Calu3 (cell line): ENCODE results near the gene JAKMIP2. TPM values are rescaled to one million over a fixed set of nuclear protein-coding genes. Genes with fewer than 3 reads are reported as not detected.
"Not testable (repeated sequence)": the region's sequence is repeated elsewhere in the genome, so short reads cannot be mapped to it uniquely, and the experiment has no call there.

Source experiments
- BruUV-seq: library from RNA; stranded (reverse); fragments of 400-500 nt; replicated peaks from 2 replicates; lab custom pipeline; 2021; lab: Mats Ljungman, UMichigan
- CTCF ChIA-PET: fragments of 300-600 bp; sonication (Branson Sonifier 250); formaldehyde crosslinking; loops from one replicate; lab custom pipeline; 2022; ENCODE audit warnings: antibody characterized with exemption; lab: Charles Lee
- DNase-seq: peaks from one replicate; pipeline ENCODE4 v3.0.0; 2022
- H3K27ac Mint-ChIP-seq: one replicate; pipeline ENCODE4 v1.8.0; 2022; ENCODE audit warnings: mixed read lengths; ENCODE audit not compliant: unreplicated experiment
- H3K27me3 Mint-ChIP-seq: one replicate; pipeline ENCODE4 v1.8.0; 2022; ENCODE audit warnings: mixed read lengths; ENCODE audit not compliant: unreplicated experiment
- H3K36me3 Mint-ChIP-seq: one replicate; pipeline ENCODE4 v1.8.0; 2022; ENCODE audit warnings: mild to moderate bottlenecking, moderate library complexity, mixed read lengths; ENCODE audit not compliant: insufficient read depth, unreplicated experiment
- H3K4me1 Mint-ChIP-seq: one replicate; pipeline ENCODE4 v1.8.0; 2022; ENCODE audit warnings: mild to moderate bottlenecking, low read depth, mixed read lengths; ENCODE audit not compliant: unreplicated experiment
- H3K4me3 Mint-ChIP-seq: one replicate; pipeline ENCODE4 v1.8.0; 2022; ENCODE audit warnings: mild to moderate bottlenecking, low read depth, moderate library complexity, mixed read lengths; ENCODE audit not compliant: unreplicated experiment
- H3K9me3 Mint-ChIP-seq: one replicate; pipeline ENCODE4 v1.8.0; 2022; ENCODE audit warnings: low read depth, mixed read lengths; ENCODE audit not compliant: unreplicated experiment
- intact Hi-C: fragments of 100-400 bp; cut with micrococcal nuclease; formaldehyde crosslinking; loops from one replicate; pipeline ENCODE4 v1.10.0; 2022; ENCODE audit not compliant: unreplicated experiment
- total RNA-seq: library from RNA; stranded (reverse); gene quantifications from 2 replicates; pipeline ENCODE4 v1.2.3, GENCODE V29; 2022
- TF ChIP-seq, protein P1 (sequence below): fragments of 200-600 bp; IDR thresholded peaks from one replicate; pipeline ENCODE4 v1.8.0; 2022; ENCODE audit warnings: antibody characterized with exemption; ENCODE audit not compliant: unreplicated experiment

The JAKMIP2 gene
- total RNA-seq, 1 experiment from 2014 or later: not detected

DNA sequence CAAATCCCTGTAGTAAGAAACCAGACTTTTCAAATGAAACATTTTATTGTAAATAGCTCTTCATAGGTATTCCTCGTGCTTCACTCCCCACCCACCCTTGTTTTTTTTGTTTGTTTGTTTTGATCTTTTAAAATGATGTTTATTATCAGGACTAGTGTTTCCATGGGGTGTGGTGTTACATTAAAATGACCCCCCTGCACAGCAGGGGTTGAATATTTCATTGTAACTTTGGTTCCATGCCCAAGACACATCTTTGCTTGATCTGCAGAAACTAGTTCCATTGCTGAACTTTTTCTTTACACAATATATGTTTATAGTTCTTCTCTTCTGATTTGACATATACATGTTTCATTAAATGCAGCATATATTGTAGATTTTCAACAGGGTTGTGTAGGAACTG lies 191.4 kb downstream of the JAKMIP2 start:
- TF ChIP-seq, protein P1, sequence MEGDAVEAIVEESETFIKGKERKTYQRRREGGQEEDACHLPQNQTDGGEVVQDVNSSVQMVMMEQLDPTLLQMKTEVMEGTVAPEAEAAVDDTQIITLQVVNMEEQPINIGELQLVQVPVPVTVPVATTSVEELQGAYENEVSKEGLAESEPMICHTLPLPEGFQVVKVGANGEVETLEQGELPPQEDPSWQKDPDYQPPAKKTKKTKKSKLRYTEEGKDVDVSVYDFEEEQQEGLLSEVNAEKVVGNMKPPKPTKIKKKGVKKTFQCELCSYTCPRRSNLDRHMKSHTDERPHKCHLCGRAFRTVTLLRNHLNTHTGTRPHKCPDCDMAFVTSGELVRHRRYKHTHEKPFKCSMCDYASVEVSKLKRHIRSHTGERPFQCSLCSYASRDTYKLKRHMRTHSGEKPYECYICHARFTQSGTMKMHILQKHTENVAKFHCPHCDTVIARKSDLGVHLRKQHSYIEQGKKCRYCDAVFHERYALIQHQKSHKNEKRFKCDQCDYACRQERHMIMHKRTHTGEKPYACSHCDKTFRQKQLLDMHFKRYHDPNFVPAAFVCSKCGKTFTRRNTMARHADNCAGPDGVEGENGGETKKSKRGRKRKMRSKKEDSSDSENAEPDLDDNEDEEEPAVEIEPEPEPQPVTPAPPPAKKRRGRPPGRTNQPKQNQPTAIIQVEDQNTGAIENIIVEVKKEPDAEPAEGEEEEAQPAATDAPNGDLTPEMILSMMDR: no peak
- no TSS peak for BruUV-seq
- CTCF ChIA-PET: no interaction called here
- DNase-seq: no peak
- H3K36me3 Mint-ChIP-seq: no peaks in the 10 kb centered on the region
- intact Hi-C loops: no loop called here
- H3K4me1 Mint-ChIP-seq: no peaks in the 10 kb centered on the region
- H3K9me3 Mint-ChIP-seq: peaks cover 3% of the 10 kb centered on the region
- no peak overlapping the region for H3K4me3 Mint-ChIP-seq
- no peak overlapping the region for H3K27ac Mint-ChIP-seq
- H3K27me3 Mint-ChIP-seq: peaks cover 38% of the 10 kb centered on the region

DNA sequence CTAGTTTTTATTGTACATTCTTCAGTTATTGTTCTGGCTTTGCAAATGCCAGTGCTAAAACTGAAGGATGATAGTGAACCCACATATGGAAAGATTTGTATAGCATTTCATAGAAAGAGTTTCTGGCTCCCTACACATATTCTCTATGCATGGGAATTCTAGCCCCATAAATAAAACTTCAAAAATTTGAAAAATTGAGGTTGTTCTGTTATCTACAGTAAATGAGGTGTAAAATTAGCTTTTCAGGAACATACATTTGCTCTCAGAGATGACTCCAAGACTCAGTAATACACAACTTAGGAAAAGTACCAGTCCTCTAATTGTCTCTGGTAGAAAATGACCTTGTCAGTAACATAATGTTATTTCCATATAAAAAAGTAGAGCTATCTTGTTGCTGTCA lies 192.4 kb downstream of the JAKMIP2 start:
- Mint-ChIP-seq H3K36me3 (no peaks in the 10 kb centered on the region), H3K4me3 (no peak overlapping the region), H3K27me3 (peaks cover 38% of the 10 kb centered on the region), H3K4me1 (no peaks in the 10 kb centered on the region), H3K27ac (no peak overlapping the region), H3K9me3 (peaks cover 3% of the 10 kb centered on the region)
- DNase-seq: no peak
- TF ChIP-seq, protein P1: no peak
- CTCF ChIA-PET: interaction anchor here (0.6 kb wide), 1 partner anchor 20 kb away, joined by 3 read pairs; no protein-coding TSS in a partner anchor
- intact Hi-C loops: no loop called here
- BruUV-seq: no TSS peak

DNA sequence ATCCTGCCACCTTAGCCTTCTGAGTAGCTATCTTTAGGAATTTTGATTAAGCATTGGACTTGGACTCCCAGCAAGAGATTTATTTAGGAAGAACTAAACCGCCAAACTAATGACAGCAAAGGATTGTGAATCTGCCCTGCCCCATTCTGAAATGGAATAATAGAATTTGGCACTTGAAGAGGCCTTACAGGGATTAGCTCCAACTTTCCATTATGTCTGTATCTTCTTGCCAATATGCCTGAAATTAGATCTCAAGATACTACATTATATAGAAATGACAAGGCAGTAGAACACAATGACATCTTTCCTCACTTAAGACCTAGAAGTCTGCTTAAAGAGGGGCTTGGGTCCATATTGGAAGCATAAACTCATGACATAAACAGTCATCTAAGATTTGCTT lies 195.7 kb downstream of the JAKMIP2 start:
- no TSS peak for BruUV-seq
- TF ChIP-seq, protein P1: no peak
- Mint-ChIP-seq H3K4me1 (no peaks in the 10 kb centered on the region), H3K36me3 (no peaks in the 10 kb centered on the region), H3K27ac (no peak overlapping the region), H3K4me3 (no peak overlapping the region), H3K27me3 (peaks cover 16% of the 10 kb centered on the region), H3K9me3 (no peaks in the 10 kb centered on the region)
- no peak for DNase-seq
- CTCF ChIA-PET: no interaction called here
- intact Hi-C loops: no loop called here

DNA sequence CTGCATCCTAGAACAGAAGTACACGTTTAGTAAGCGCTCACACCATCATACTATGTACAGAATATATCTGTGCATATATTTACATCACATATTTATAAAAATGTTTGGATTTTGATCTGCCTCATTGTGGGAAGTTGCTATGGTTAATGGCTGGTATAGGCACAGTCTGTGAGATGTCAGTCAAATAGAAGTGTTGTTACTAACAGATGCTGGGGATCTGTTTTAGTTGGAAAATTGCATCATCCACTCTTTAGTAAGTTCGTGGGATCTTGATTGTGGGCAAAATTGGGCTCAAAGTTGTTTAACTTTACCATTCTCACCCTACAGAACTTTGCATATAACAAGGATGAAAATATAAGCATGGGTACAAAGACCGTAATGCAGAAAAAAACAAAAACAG lies 196.3 kb downstream of the JAKMIP2 start:
- Mint-ChIP-seq H3K27ac (no peak overlapping the region), H3K4me3 (no peak overlapping the region), H3K36me3 (no peaks in the 10 kb centered on the region), H3K4me1 (no peaks in the 10 kb centered on the region), H3K9me3 (no peaks in the 10 kb centered on the region), H3K27me3 (peaks cover 10% of the 10 kb centered on the region)
- no TSS peak for BruUV-seq
- CTCF ChIA-PET: no interaction called here
- DNase-seq: no peak
- intact Hi-C loops: no loop called here
- TF ChIP-seq, protein P1: no peak

DNA sequence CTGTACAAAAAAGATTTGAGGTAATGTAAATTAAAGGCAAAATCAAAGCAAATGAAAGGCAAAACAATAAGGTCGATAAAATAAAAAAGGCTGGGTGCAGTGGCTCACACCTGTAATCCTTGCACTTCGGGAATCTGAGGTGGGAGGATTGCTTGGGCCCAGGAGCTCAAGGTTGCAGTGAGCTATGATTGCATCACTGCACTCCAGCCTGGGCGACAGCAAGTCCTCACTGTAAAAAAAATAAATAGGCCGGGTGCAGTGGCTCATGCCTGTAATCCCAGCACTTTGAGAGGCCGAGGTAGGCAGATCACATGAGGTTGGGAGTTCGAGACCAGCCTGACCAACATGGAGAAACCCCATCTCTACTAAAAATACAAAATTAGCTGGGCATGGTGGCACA lies 200.3 kb downstream of the JAKMIP2 start:
- CTCF ChIA-PET, DNase-seq, intact Hi-C loops, H3K27me3 Mint-ChIP-seq, BruUV-seq, H3K4me3 Mint-ChIP-seq, H3K9me3 Mint-ChIP-seq, H3K27ac Mint-ChIP-seq, H3K4me1 Mint-ChIP-seq, H3K36me3 Mint-ChIP-seq: not testable (repeated sequence)

DNA sequence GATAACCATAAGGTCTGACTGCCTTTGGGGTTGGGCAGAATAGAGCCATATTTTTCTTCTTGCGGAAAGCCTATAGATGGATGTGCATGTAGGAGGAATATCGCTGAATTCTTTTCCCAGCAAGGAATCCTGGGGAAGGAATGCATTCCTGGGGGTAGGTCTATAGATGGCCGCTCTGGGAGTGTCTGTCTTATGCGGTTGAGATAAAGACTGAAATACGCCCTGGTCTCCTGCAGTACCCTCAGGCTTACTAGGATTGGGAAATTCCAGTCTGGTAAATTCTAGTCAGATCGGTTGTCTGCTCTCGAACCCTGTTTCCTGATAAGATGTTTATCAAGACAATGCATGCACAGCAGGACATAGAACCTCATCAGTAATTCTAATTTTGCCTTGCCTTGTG lies 202.1 kb downstream of the JAKMIP2 start:
- CTCF ChIA-PET, H3K9me3 Mint-ChIP-seq, intact Hi-C loops, DNase-seq, H3K27ac Mint-ChIP-seq, H3K4me3 Mint-ChIP-seq, H3K27me3 Mint-ChIP-seq, H3K4me1 Mint-ChIP-seq, BruUV-seq, H3K36me3 Mint-ChIP-seq: not testable (repeated sequence)
